Heart right ventricle (tissue), 16 donors: ENCODE data around the gene TPCN1. TPM values are rescaled to one million over a fixed set of nuclear protein-coding genes. Genes with fewer than 3 reads are reported as not detected.

Experiments used
- ATAC-seq, 8 donors: fragments of 200-7000 bp; cut with Tn5 transposase; one replicate each; pipeline ENCODE4 v1.9.1; 2020; ENCODE audit warnings: mild to moderate bottlenecking in 8 of 8, moderate library complexity in 8 of 8, moderate number of reproducible peaks in 1 of 8
- DNase-seq, 2 donors: peaks; one replicate each; pipeline ENCODE4 v3.0.0-alpha.2; 2020
- H3K27ac ChIP-seq, 10 donors: fragments of 200-600 bp; sonication (generic) in 2 of 10; one replicate each; pipeline versions ENCODE4 v1.5.0 to v1.8.0; 2020 to 2022; ENCODE audit warnings: mild to moderate bottlenecking in 3 of 10
- H3K27me3 ChIP-seq, 7 donors: fragments of 200-600 bp; one replicate each; pipeline ENCODE4 v1.8.0; 2021 to 2022; ENCODE audit warnings: mild to moderate bottlenecking in 2 of 7
- H3K36me3 ChIP-seq, 9 donors: fragments of 200-600 bp; sonication (generic) in 1 of 9; one replicate each; pipeline versions ENCODE4 v1.5.0 to v1.8.0; 2020 to 2022; ENCODE audit warnings: mild to moderate bottlenecking in 2 of 9
- H3K4me1 ChIP-seq, 9 donors: fragments of 200-600 bp; sonication (generic) in 1 of 9; one replicate each; pipeline versions ENCODE4 v1.5.0 to v1.8.0; 2020 to 2022; ENCODE audit warnings: mild to moderate bottlenecking in 4 of 9
- H3K4me3 ChIP-seq, 10 donors: fragments of 200-600 bp; sonication (generic) in 2 of 10; one replicate each; pipeline versions ENCODE4 v1.5.0 to v1.8.0; 2020 to 2022; ENCODE audit warnings: mild to moderate bottlenecking in 7 of 10, moderate library complexity in 2 of 10
- H3K9me3 ChIP-seq, 11 donors: fragments of 200-600 bp in 10 of 11; sonication (generic) in 2 of 11; one replicate each; pipeline versions ENCODE4 v1.5.0 to v1.8.0; 2013 to 2022; ENCODE audit warnings: mild to moderate bottlenecking in 2 of 11, control low read depth in 1 of 11, moderate library complexity in 1 of 11
- CTCF ChIP-seq, 9 donors: fragments of 200-600 bp; sonication (generic) in 2 of 9; IDR thresholded peaks; one replicate each; pipeline versions ENCODE4 v1.5.0 to v1.8.0; 2021 to 2022; ENCODE audit warnings: antibody characterized with exemption in 9 of 9, mild to moderate bottlenecking in 5 of 9, moderate library complexity in 1 of 9
- WGBS, 2 donors: extraction: QIAGEN DNeasy Blood & Tissue Kit; methylation state at CpG; one replicate each; pipeline ENCODE4 v1.1.7; 2013; ENCODE audit warnings: inconsistent platforms in 1 of 2; 5-methylcytosine and 5-hydroxymethylcytosine counted together
- intact Hi-C, 10 donors: fragments of 100-400 bp; cut with DNase I; formaldehyde crosslinking; loops; one replicate each; pipeline versions ENCODE4 v1.11.1 to v1.14.2; 2022
- polyA plus RNA-seq, 2 donors: library from polyadenylated mRNA; stranded (reverse); fragments of 200-250 nt; gene quantifications; one replicate each; pipeline ENCODE4 v1.2.3, GENCODE V29; 2013
- total RNA-seq, 10 donors: library from RNA; stranded (reverse); fragmentation: NEBNext Ultra II Directional in 3 of 10; extraction: Animal tissue kit (Norgen Biotek cat#: 25700) in 3 of 10; gene quantifications; one replicate each; pipeline versions ENCODE4 v1.2.1 to v1.2.4, GENCODE V29; 2021 to 2023
- donor health status: Arrhythmogenic right ventricular cardiomyopathy.
- donor health status: ischemic (EF 13 %, LVEDD 7.1; RV severe dilation, severe dysfunction).
- donor health status: healthy with polysubstance abuse.
- donor health status: DM: no; HTN: yes; CAD: no.
- donor health status: DM: no; HTN: no; CAD: no.
- donor health status: ischemic (EF 25% LVEDD 6.9; RV normal size, moderate dysfunction).
- donor health status: ischemic (EF 25% LVEDD 5.7; RV mildly dilated, moderate dysfunction).
- donor health status: healthy.
- donor health status: DM: yes; HTN: yes; CAD: no.
- donor health status: Ischemic cardiomyopathy.
- donor health status: ischemic (EF 35%, LVEDD 5.7; RV mildly dilated, moderate dysfunction).
- donor health status: nonischemic (EF 11% LVEDD 7.7; RV severe dilation, severe dysfunction).
- donor health status: DM: yes; HTN: yes; CAD: no.
- donor health status: PGD.
- donor health status: ischemic (EF 29% LVEDD 5.4; RV normal size, mild dysfunction).
- donor health status: nonischemic (EF 23%, LVEDD 6.1; RV moderate dilation, normal function).

The TPCN1 gene
- total and polyA plus RNA-seq, 12 donors: 16.4 to 163 (median 127) TPM

- 78 to 82% methylated on average over 7 of the region's 7 CpGs for WGBS, 2 donors
- ATAC-seq (peak in 4 of 8 donors; percentile 4 to 10 (median 8)), DNase-seq (no peak)
- no peaks in the 10 kb centered on the region for H3K27me3 ChIP-seq
- H3K27ac ChIP-seq: no peak overlapping the region
- H3K36me3 ChIP-seq: peaks cover 0 to 14% (median 6%) of the 10 kb centered on the region in 9 donors
- no peaks in the 10 kb centered on the region for H3K9me3 ChIP-seq
- no peak overlapping the region for H3K4me3 ChIP-seq
- intact Hi-C loops: loop anchor here (5.0 to 10.0 kb wide), 6 partner anchors 36 to 231 kb away; partner anchors contain the start of gene SDSL (in 7 of the 10)
- H3K4me1 ChIP-seq: peaks cover 0 to 52% (median 20%) of the 10 kb centered on the region in 9 donors
- no peak for TF ChIP-seq CTCF (IDR thresholded peaks at IDR 0.05)
Observed at GRCh38 chr12:113196582-113196981, 24.7 kb upstream of the TPCN1 start.

DNA sequence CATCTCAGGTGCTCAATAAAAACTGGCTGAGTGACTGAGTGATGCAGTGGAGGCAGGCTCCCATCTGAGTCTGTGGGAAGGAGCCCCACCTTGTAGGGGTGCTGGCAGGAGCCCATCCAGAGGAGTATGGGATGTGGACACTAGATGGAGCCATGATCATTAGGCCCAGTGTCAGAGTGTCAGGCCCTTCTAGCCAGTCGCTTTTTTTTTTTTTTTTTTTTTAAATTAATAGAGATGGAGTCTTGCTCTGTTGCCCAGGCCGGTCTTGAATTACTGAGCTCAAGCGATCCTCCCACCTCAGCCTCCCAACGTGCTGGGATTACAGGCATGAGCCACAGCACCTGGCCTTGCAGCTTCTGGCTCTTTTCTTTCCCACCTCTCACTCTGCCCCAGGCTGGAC lies 24.3 kb upstream of the TPCN1 start:
- Histone ChIP-seq H3K27ac (no peak overlapping the region), H3K4me1 (peaks cover 0 to 52% (median 18%) of the 10 kb centered on the region in 9 donors), H3K9me3 (no peaks in the 10 kb centered on the region), H3K4me3 (no peak overlapping the region), H3K36me3 (peaks cover 0 to 10% (median 2%) of the 10 kb centered on the region in 9 donors), H3K27me3 (no peaks in the 10 kb centered on the region)
- TF ChIP-seq CTCF (IDR thresholded peaks at IDR 0.05): peak; percentile 48 to 84 (median 75)
- intact Hi-C loops: loop anchor here (5.0 to 10.0 kb wide), 6 partner anchors 35 to 230 kb away; partner anchors contain the start of gene SDSL (in 7 of the 10)
- peak in 1 of 2 donors; percentile 80 for DNase-seq
- 13 to 18% methylated on average over 4 of the region's 4 CpGs for WGBS, 2 donors
- ATAC-seq: peak; percentile 77 to 91 (median 87)

- H3K9me3 ChIP-seq: no peaks in the 10 kb centered on the region
- DNase-seq (no peak), ATAC-seq (no peak)
- peaks cover 0 to 52% (median 17%) of the 10 kb centered on the region in 9 donors for H3K4me1 ChIP-seq
- H3K4me3 ChIP-seq: no peak overlapping the region
- H3K27ac ChIP-seq: no peak overlapping the region
- no peak for TF ChIP-seq CTCF (IDR thresholded peaks at IDR 0.05)
- H3K36me3 ChIP-seq: peaks cover 0 to 5% (median 0%) of the 10 kb centered on the region in 9 donors
- no peaks in the 10 kb centered on the region for H3K27me3 ChIP-seq
- WGBS, 2 donors: 95 to 97% methylated on average over 8 of the region's 8 CpGs
- intact Hi-C loops: loop anchor here (5.0 to 10.0 kb wide), 6 partner anchors 35 to 230 kb away; partner anchors contain the start of gene SDSL (in 7 of the 10)
Observed at GRCh38 chr12:113197518-113198077, 23.7 kb upstream of the TPCN1 start.

GRCh38 chr12:113198296-113198695 lies 23.0 kb upstream of the TPCN1 start:
- Histone ChIP-seq H3K9me3 (no peaks in the 10 kb centered on the region), H3K36me3 (no peaks in the 10 kb centered on the region), H3K4me1 (peaks cover 0 to 46% (median 12%) of the 10 kb centered on the region in 9 donors), H3K4me3 (no peak overlapping the region), H3K27ac (no peak overlapping the region), H3K27me3 (no peaks in the 10 kb centered on the region)
- DNase-seq: no peak
- TF ChIP-seq CTCF (IDR thresholded peaks at IDR 0.05): no peak
- WGBS, 2 donors: 78 to 90% methylated on average over 1 of the region's 1 CpG
- ATAC-seq: no peak
- intact Hi-C loops: loop anchor here (5.0 to 10.0 kb wide), 6 partner anchors 34 to 229 kb away; partner anchors contain the start of gene SDSL (in 7 of the 10)
